22Rv1 (cell line): Measurements from ENCODE around the gene CEACAM3.
"Not testable (repeated sequence)": the region's sequence is repeated elsewhere in the genome, so short reads cannot be mapped to it uniquely, and the experiment has no call there.

Source experiments
- H3K27ac ChIP-seq: fragments of 450-650 bp; 2 replicates; pipeline ENCODE4 v1.5.1; 2017
- ZFX ChIP-seq: fragments of 450-650 bp; IDR thresholded peaks from 2 replicates; pipeline ENCODE4 v1.6.1; 2017; ENCODE audit warnings: antibody characterized with exemption, borderline replicate concordance
- TF ChIP-seq, protein P1 (sequence below): fragments of 450-650 bp; IDR thresholded peaks from 2 replicates; pipeline ENCODE4 v1.5.1; 2017; ENCODE audit warnings: mild to moderate bottlenecking

Gene CEACAM3

DNA sequence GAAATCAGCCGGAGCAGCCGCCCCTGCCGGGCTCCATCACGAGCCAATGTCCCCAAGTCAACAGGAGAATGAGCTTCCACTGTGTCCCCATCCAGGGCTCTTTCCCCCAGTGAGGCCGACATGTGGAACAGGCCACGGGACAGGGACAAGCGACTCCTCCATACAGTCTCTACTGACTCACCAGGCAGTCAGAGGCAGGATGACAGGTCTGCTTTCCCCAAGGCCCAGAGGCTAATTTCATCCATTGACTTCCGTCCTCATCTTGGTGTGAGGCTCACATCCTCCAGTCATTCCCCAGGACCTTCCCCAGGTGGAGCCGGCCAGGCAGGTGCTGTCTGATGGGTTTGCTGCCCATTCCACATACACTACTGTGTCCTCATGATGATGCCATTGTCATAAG lies 37.5 kb upstream of the CEACAM3 start:
- no peak for TF ChIP-seq ZFX
- TF ChIP-seq, protein P1, sequence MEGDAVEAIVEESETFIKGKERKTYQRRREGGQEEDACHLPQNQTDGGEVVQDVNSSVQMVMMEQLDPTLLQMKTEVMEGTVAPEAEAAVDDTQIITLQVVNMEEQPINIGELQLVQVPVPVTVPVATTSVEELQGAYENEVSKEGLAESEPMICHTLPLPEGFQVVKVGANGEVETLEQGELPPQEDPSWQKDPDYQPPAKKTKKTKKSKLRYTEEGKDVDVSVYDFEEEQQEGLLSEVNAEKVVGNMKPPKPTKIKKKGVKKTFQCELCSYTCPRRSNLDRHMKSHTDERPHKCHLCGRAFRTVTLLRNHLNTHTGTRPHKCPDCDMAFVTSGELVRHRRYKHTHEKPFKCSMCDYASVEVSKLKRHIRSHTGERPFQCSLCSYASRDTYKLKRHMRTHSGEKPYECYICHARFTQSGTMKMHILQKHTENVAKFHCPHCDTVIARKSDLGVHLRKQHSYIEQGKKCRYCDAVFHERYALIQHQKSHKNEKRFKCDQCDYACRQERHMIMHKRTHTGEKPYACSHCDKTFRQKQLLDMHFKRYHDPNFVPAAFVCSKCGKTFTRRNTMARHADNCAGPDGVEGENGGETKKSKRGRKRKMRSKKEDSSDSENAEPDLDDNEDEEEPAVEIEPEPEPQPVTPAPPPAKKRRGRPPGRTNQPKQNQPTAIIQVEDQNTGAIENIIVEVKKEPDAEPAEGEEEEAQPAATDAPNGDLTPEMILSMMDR, result no peak
- H3K27ac ChIP-seq, result no peak overlapping the region

DNA sequence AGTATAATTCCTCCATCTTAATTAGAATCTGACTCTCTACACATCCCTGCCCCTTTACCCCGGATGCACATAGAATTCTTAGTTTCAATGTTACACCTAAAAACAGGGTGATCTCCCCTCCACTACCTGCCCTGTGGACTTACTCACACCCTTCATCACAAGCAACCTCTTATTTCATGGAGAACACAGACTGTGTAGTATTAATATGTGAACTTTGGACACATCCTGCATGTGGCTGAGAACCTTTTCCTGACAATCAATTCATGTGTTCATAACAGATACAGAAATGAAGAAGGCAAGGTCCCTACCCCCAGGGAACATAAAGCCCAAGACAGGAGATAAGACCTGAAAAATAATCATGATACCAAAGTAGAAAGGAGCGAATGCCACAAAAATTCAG lies 29.3 kb upstream of the CEACAM3 start:
- TF ChIP-seq ZFX, result no peak
- TF ChIP-seq, protein P1, result no peak
- H3K27ac ChIP-seq, result no peak overlapping the region

DNA sequence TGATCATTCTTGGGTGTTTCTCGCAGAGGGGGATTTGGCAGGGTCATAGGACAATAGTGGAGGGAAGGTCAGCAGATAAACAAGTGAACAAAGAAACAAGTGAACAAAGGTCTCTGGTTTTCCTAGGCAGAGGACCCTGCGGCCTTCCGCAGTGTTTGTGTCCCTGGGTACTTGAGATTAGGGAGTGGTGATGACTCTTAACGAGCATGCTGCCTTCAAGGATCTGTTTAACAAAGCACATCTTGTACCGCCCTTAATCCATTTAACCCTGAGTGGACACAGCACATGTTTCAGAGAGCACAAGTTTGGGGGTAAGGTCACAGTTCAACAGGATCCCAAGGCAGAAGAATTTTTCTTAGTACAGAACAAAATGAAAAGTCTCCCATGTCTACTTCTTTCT lies 28.3 kb upstream of the CEACAM3 start:
- H3K27ac ChIP-seq, result not testable (repeated sequence)

DNA sequence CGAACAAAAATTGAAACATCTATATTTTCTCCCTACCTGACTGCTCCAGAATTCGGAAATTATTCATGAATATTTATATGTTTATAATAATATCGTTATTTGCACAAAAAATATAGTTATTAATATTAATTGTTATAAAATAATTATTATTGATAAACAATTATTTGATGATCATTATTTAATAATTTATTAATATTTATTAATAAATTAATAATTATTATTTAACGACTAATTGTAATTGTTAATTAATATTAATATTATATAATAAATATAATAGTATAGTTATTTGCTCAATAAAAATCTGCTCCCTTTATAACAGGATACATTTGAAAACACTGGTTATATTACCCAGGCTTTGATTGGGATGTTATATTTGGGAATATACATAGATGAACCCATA lies 26.8 kb upstream of the CEACAM3 start:
- no peak for TF ChIP-seq ZFX
- TF ChIP-seq, protein P1, result no peak
- no peak overlapping the region for H3K27ac ChIP-seq

DNA sequence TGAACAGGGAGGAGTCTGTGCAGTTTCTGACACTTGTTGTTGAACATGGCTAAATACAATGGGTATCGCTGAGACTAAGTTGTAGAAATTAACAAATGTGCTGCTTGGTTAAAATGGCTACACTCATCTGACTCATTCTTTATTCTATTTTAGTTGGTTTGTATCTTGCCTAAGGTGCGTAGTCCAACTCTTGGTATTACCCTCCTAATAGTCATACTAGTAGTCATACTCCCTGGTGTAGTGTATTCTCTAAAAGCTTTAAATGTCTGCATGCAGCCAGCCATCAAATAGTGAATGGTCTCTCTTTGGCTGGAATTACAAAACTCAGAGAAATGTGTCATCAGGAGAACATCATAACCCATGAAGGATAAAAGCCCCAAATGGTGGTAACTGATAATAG lies 25.0 kb upstream of the CEACAM3 start:
- no peak for TF ChIP-seq ZFX
- TF ChIP-seq, protein P1, result no peak
- H3K27ac ChIP-seq, result no peak overlapping the region

DNA sequence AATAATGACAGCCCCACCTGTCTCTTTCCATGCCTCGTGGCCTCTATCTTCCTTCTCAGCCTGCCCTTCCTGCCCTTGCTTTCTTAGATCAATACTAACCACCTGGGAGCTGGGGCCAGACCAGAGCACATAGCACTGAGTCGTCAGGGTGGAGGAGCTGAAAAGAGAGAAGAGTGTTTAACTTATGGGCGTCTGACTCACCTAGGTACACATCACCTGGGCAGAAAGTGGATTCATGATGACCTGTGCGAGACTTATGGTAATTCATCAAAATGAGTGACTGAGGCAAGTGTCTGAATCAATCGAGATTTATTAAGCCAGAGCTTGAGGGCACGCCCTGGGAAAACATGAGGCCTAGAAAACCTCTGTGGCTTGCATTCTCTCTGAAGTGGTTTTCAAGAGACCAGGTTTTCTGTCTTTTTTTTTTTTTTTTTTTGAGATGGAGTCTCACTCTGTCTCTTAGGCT lies 21.8 kb upstream of the CEACAM3 start:
- TF ChIP-seq ZFX, result no peak
- TF ChIP-seq, protein P1, result no peak
- peak overlapping the region; percentile 68 for H3K27ac ChIP-seq

DNA sequence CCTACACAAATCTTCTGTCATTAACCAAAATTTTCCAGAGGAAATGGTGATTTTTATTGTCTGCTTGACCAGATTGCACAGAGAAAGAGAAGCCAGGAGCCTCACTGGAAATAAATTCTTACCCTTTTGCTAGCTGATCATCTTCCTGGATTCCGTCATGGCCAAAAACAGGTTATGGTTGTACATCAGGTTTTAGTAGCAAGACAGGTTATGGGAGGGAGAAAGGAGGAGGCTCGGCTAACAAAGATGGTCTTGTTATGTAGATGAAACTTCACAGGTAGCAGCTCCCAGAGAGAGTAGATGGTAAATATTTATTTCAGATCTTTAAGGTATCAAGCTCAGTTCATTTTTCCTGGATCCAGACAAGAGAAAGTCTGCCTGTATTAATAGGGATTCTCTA lies 19.7 kb upstream of the CEACAM3 start:
- TF ChIP-seq, protein P1, result no peak
- TF ChIP-seq ZFX, result no peak
- H3K27ac ChIP-seq, result no peak overlapping the region

DNA sequence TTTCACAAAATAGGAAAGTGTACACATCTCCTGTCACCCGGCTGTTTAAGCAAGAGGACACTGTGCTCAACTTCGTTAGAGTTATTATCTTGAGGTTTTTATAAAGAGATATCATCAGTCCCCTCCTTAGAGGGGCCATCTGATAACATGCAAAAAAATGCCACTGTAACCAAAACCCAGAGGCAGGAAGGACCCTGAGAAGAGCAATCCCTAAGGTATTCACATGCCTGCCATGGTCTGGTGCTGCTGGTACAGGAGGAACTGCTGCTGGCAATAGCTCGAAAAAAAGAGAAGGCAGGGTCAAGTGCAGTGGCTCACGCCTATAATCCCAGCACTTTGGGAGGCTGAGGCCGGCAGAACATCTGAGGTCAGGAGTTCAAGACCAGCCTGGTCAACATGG lies 12.8 kb upstream of the CEACAM3 start:
- TF ChIP-seq ZFX, result no peak
- TF ChIP-seq, protein P1, result no peak
- no peak overlapping the region for H3K27ac ChIP-seq
